Thyroid gland (tissue), 4 donors: ENCODE results near the gene CHST9.
A peak's percentile ranks its signal among the peaks of the same experiment; 100 is the strongest.

Source experiments
- CTCF ChIP-seq, 6 experiments: fragments of 200-600 bp in 3 of 6; fragments of 450-650 bp in 3 of 6; sonication (generic) in 3 of 6; IDR thresholded peaks; one replicate each; pipeline ENCODE4 v1.5.1; 2016 to 2019; ENCODE audit warnings: antibody characterized with exemption in 6 of 6, mild to moderate bottlenecking in 2 of 6, inconsistent platforms in 1 of 6, moderate library complexity in 1 of 6
- POLR2A ChIP-seq, 2 donors: fragments of 450-650 bp; IDR thresholded peaks; one replicate each; pipeline ENCODE4 v1.6.1; 2017; ENCODE audit warnings: antibody characterized with exemption in 2 of 2, mild to moderate bottlenecking in 2 of 2, moderate library complexity in 1 of 2

DNA sequence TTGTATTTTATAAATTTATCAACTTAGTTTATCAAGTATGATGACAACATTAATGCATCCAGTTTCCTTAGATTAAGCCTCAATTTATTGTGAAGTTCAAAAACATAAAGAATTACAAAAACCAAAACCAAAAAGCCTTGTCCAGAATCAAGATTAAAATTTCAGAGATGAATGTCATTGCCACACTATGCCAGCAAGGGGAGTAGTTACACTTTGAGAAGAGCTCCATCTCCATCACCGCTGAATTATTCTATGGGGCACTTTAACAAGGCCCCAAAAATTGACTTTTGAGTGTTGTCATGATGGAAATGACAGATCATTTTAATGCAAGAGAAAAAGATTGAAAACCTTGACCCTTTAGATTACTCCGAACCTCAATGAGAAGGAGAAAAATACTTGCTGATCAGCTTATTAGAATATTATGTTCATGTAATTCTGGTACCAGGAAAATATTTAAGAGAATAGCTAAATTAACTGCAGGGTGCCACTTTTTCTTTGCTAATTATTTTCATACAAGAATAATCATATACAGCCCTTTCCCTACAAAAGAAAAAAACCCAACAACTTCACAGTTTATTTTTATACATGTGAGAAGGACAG is 167.1 kb downstream of the CHST9 start:
- TF ChIP-seq CTCF (IDR thresholded peaks at IDR 0.05): peak in 1 of 6 experiments; percentile 37
- no peak for TF ChIP-seq POLR2A (IDR thresholded peaks at IDR 0.05)
